NCI-H526 treated with DMSO at 0.1 percent for 48 hours (cell line): Measurements from ENCODE around the gene PCBD1.
A peak's percentile ranks its signal among the peaks of the same experiment; 100 is the strongest.
"Not testable (repeated sequence)": the region's sequence is repeated elsewhere in the genome, so short reads cannot be mapped to it uniquely, and the experiment has no call there.

Source experiments
- DNase-seq: peaks from one replicate; lab custom pipeline; 2025; lab: John Stamatoyannopoulos, UW

The PCBD1 gene

GRCh38 chr10:70887804-70888800, at the start of gene PCBD1:
Gene PCBD1 (minus strand): TSS chr10:70888565. CDS start chr10:70888533, 32 bp downstream.
- peak; percentile 35 for DNase-seq

- no peak for DNase-seq
These were observed 49.3 kb upstream of the PCBD1 start for GRCh38 chr10:70937661-70938060.

- no peak for DNase-seq
These were observed 47.7 kb upstream of the PCBD1 start for GRCh38 chr10:70936111-70936510.

GRCh38 chr10:70935631-70936030, 47.3 kb upstream of the PCBD1 start:
- no peak for DNase-seq

GRCh38 chr10:70935125-70935625, 46.8 kb upstream of the PCBD1 start:
- DNase-seq, result no peak

- DNase-seq, result no peak
These were observed 46.3 kb upstream of the PCBD1 start for GRCh38 chr10:70934701-70935100.

- no peak for DNase-seq
These were observed 44.2 kb upstream of the PCBD1 start for GRCh38 chr10:70932392-70933196.

GRCh38 chr10:70931168-70931815, 42.9 kb upstream of the PCBD1 start:
- DNase-seq, result no peak

- no peak for DNase-seq
These were observed 42.1 kb upstream of the PCBD1 start for GRCh38 chr10:70930263-70931000.

- no peak for DNase-seq
These were observed 39.8 kb upstream of the PCBD1 start for GRCh38 chr10:70928140-70928539.

GRCh38 chr10:70927189-70927943, 39.0 kb upstream of the PCBD1 start:
- no peak for DNase-seq

GRCh38 chr10:70926226-70927000, 38.0 kb upstream of the PCBD1 start:
- no peak for DNase-seq

- no peak for DNase-seq
These were observed 37.2 kb upstream of the PCBD1 start for GRCh38 chr10:70925377-70926225.

- no peak for DNase-seq
These were observed 35.3 kb upstream of the PCBD1 start for GRCh38 chr10:70923696-70924095.

GRCh38 chr10:70921285-70921684, 32.9 kb upstream of the PCBD1 start:
- DNase-seq, result no peak

- DNase-seq, result peak; percentile 59
These were observed 32.2 kb upstream of the PCBD1 start for GRCh38 chr10:70920519-70920918.

- DNase-seq, result not testable (repeated sequence)
These were observed 31.5 kb upstream of the PCBD1 start for GRCh38 chr10:70919906-70920305.

GRCh38 chr10:70918851-70919530, 30.6 kb upstream of the PCBD1 start:
- no peak for DNase-seq
